Endothelial cell of umbilical vein (primary cell): ENCODE data around the gene MICA. TPM values are rescaled to one million over a fixed set of nuclear protein-coding genes. Genes with fewer than 3 reads are reported as not detected.
A peak's percentile ranks its signal among the peaks of the same experiment; 100 is the strongest.

ENCODE experiments used
- BruUV-seq: library from RNA; stranded (reverse); fragments of 400-500 nt; replicated peaks from 2 replicates; lab custom pipeline; 2021; lab: Mats Ljungman, UMichigan
- CTCF ChIA-PET: fragments of 300-600, 350-600 bp; sonication (Branson Sonifier 250); formaldehyde crosslinking; loops from one replicate; lab custom pipeline; 2021; ENCODE audit warnings: antibody characterized with exemption, inconsistent platforms; lab: Charles Lee
- POLR2A ChIA-PET: fragments of 300-600, 350-600 bp; sonication (Branson Sonifier 250); formaldehyde crosslinking; loops from one replicate; lab custom pipeline; 2021; ENCODE audit warnings: antibody characterized with exemption, inconsistent platforms; lab: Charles Lee
- DNase-seq: peaks from one replicate; pipeline ENCODE4 v3.0.0-alpha.2; 2011; ENCODE audit warnings: low read depth, low spot score
- FAIRE-seq: peaks from 2 replicates; lab custom pipeline; 2011; peaks lifted over from hg19 to GRCh38; lab: Jason Lieb, UNC
- H2AFZ ChIP-seq: 2 replicates; pipeline ENCODE4 v1.6.0; 2012; ENCODE audit warnings: low read depth, low read length, control low read depth, inconsistent platforms
- H3K27ac ChIP-seq: 2 replicates; pipeline ENCODE4 v1.5.1; 2011; ENCODE audit warnings: low read depth, mild to moderate bottlenecking, control low read depth, low read length, moderate library complexity; ENCODE audit not compliant: insufficient read depth
- H3K27me3 ChIP-seq, 2 experiments: 2 replicates each; pipeline versions ENCODE4 v1.6.0 to v1.6.1; 2011; ENCODE audit warnings: low read length in 2 of 2, mixed read lengths in 1 of 2; ENCODE audit not compliant: control insufficient read depth in 2 of 2, insufficient read depth in 2 of 2
- H3K36me3 ChIP-seq, 2 experiments: 2 replicates in 1 of 2; 3 replicates in 1 of 2; pipeline ENCODE4 v1.5.1; 2011; ENCODE audit warnings: low read length in 2 of 2, mild to moderate bottlenecking in 1 of 2, moderate library complexity in 1 of 2; ENCODE audit not compliant: control insufficient read depth in 2 of 2, insufficient read depth in 2 of 2; ENCODE audit errors: extremely low read depth in 1 of 2
- H3K4me1 ChIP-seq: 3 replicates; pipeline ENCODE4 v1.5.1; 2011; ENCODE audit warnings: mild to moderate bottlenecking, low read length; ENCODE audit not compliant: control insufficient read depth, insufficient read depth; ENCODE audit errors: extremely low read depth
- H3K4me2 ChIP-seq: 2 replicates; pipeline ENCODE4 v1.6.1; 2011; ENCODE audit warnings: low read length, control low read depth, mixed read lengths; ENCODE audit not compliant: insufficient read depth
- H3K4me3 ChIP-seq, 3 experiments: fragments of 200-600 bp in 1 of 3; sonication (generic), shearing (Covaris generic) in 1 of 3; replicated peaks in 1 of 3; 2 replicates each; pipeline ENCODE4 v1.5.1; 2011 to 2016; ENCODE audit warnings: control low read depth in 3 of 3, low read length in 3 of 3, mild to moderate bottlenecking in 2 of 3, inconsistent platforms in 1 of 3, low read depth in 1 of 3, moderate library complexity in 1 of 3; ENCODE audit not compliant: insufficient read depth in 1 of 3
- H3K79me2 ChIP-seq: 2 replicates; pipeline ENCODE4 v1.6.0; 2012; ENCODE audit warnings: low read length, inconsistent platforms; ENCODE audit not compliant: control insufficient read depth, insufficient read depth
- H3K9ac ChIP-seq: replicated peaks from 2 replicates; pipeline ENCODE3; 2011; ENCODE audit warnings: low read length, control low read depth; ENCODE audit not compliant: insufficient read depth; ENCODE audit errors: extremely low read depth
- H3K9me1 ChIP-seq: replicated peaks from 3 replicates; pipeline ENCODE4 v1.6.0; 2011; ENCODE audit warnings: mild to moderate bottlenecking, low read length; ENCODE audit not compliant: control insufficient read depth, insufficient read depth; ENCODE audit errors: extremely low read depth
- H3K9me3 ChIP-seq: replicated peaks from 2 replicates; pipeline ENCODE4 v1.5.1; 2012; ENCODE audit warnings: low read length, inconsistent platforms; ENCODE audit not compliant: control insufficient read depth, insufficient read depth
- H4K20me1 ChIP-seq: replicated peaks from 2 replicates; pipeline ENCODE3; 2011; ENCODE audit warnings: mild to moderate bottlenecking, low read length; ENCODE audit not compliant: control insufficient read depth, insufficient read depth; ENCODE audit errors: extremely low read depth
- FOS ChIP-seq: IDR thresholded peaks from 2 replicates; pipeline ENCODE4 v1.6.1; 2011; ENCODE audit warnings: mild to moderate bottlenecking, low read length, moderate library complexity, borderline replicate concordance; ENCODE audit not compliant: insufficient read depth
- POLR2AphosphoS5 ChIP-seq: IDR thresholded peaks from 2 replicates; pipeline ENCODE4 v1.6.1; 2012; ENCODE audit warnings: low read depth, mild to moderate bottlenecking, control low read depth, low read length, moderate library complexity; ENCODE audit not compliant: insufficient read depth
- dilution Hi-C: fragments of 300-500 bp; cut with MboI; formaldehyde crosslinking; loops from one replicate; pipeline ENCODE4 v1.15.0; 2019; ENCODE audit warnings: low sequenced_read_pairs; ENCODE audit not compliant: extremely low pct_ligation_motif_present
- intact Hi-C: fragments of 100-400 bp; cut with micrococcal nuclease; formaldehyde crosslinking; loops from one replicate; pipeline ENCODE4 v1.10.0; 2022
- polyA plus RNA-seq, 4 experiments: library from polyadenylated mRNA; depleted of rRNA in 3 of 4; stranded (reverse) in 3 of 4; unstranded in 1 of 4; fragments of >200 nt; gene quantifications; 2 replicates each; pipeline versions ENCODE4 v1.2.1 to v1.2.3, GENCODE V29; 2011 to 2012; ENCODE audit warnings: missing spikeins in 1 of 4
- total RNA-seq: library from RNA; stranded (reverse); gene quantifications from 2 replicates; pipeline ENCODE4 v1.2.3, GENCODE V29; 2021
- TF ChIP-seq, protein P1 (sequence below), 2 donors: IDR thresholded peaks; 1 replicate in 1 of 2; 2 replicates in 1 of 2; pipeline ENCODE4 v1.5.1; 2011; ENCODE audit warnings: low read length in 2 of 2, mild to moderate bottlenecking in 2 of 2, moderate library complexity in 2 of 2, control low read depth in 1 of 2, inconsistent platforms in 1 of 2, low read depth in 1 of 2; ENCODE audit not compliant: insufficient read depth in 1 of 2; ENCODE audit errors: extremely low read depth in 1 of 2
- TF ChIP-seq, protein P2 (sequence below): IDR thresholded peaks from 2 replicates; pipeline ENCODE4 v1.6.1; 2011; ENCODE audit not compliant: insufficient read depth, insufficient read length

The MICA gene
- total and polyA plus RNA-seq, 2 donors (not counting 3 experiments of a cell fraction or from before 2014, with no cell fraction given), result 42.5 to 99.3 TPM

DNA sequence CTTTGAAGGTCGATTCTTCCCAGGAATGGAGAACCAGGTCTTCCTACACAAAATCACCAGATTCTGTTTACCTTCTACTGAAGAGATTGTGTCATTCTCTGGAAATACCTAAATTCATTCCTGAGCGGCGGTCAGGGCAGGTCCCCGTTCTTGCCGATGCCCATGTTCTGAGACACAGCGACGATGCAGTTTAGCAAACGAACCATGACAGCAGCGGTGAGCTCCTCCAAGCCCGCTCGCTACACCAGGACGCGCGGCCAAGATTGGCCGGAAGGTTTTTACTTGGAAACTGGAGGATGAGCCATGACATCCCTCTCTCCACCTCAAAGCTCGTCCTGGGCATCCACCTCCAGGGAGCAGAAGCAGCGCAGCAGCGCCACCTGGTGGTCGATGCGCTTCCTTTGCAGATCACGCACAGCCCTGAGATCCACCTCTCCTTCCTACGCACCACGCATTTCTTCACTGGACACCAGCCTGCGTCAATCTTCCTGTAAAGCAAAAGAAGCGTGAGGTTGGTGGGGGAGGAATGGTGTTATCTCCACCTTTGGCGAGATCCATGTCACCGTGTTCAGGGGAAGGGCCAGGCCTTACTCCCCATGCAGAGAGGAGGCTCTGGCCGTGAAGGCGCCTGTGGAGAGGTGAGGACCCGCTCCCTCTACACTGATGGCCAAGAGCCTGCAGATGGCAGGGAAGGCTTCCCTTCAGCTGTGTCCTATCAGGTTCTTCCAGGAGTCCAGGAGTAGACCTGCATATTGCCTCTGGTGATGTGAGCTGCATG, 36.5 kb upstream of the MICA start:
- peak; percentile 80 for DNase-seq
- Histone ChIP-seq H3K4me2 (no peak overlapping the region), H3K9me1 (no peaks in the 10 kb centered on the region), H2AFZ (no peak overlapping the region), H3K36me3 (no peaks in the 10 kb centered on the region), H3K9ac (no peak overlapping the region), H4K20me1 (no peaks in the 10 kb centered on the region), H3K79me2 (no peaks in the 10 kb centered on the region), H3K9me3 (no peaks in the 10 kb centered on the region), H3K4me3 (no peak overlapping the region), H3K4me1 (no peaks in the 10 kb centered on the region), H3K27me3 (peaks cover 39 to 44% of the 10 kb centered on the region in 2 experiments), H3K27ac (no peak overlapping the region)
- TF ChIP-seq FOS, result no peak
- TF ChIP-seq, protein P1, sequence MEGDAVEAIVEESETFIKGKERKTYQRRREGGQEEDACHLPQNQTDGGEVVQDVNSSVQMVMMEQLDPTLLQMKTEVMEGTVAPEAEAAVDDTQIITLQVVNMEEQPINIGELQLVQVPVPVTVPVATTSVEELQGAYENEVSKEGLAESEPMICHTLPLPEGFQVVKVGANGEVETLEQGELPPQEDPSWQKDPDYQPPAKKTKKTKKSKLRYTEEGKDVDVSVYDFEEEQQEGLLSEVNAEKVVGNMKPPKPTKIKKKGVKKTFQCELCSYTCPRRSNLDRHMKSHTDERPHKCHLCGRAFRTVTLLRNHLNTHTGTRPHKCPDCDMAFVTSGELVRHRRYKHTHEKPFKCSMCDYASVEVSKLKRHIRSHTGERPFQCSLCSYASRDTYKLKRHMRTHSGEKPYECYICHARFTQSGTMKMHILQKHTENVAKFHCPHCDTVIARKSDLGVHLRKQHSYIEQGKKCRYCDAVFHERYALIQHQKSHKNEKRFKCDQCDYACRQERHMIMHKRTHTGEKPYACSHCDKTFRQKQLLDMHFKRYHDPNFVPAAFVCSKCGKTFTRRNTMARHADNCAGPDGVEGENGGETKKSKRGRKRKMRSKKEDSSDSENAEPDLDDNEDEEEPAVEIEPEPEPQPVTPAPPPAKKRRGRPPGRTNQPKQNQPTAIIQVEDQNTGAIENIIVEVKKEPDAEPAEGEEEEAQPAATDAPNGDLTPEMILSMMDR (IDR thresholded peaks at IDR 0.05; ENCODE audit: extremely low read depth in 1 of 2, insufficient read depth in 1 of 2, low read depth in 1 of 2, low read length in 2 of 2), result peak; percentile 93 to 95
- TF ChIP-seq POLR2AphosphoS5, result no peak
- TF ChIP-seq, protein P2, sequence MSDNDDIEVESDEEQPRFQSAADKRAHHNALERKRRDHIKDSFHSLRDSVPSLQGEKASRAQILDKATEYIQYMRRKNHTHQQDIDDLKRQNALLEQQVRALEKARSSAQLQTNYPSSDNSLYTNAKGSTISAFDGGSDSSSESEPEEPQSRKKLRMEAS, result no peak
- ChIA-PET POLR2A (no interaction called here), CTCF (interaction anchor here (0.6 to 4.8 kb wide), 50 partner anchors 8 to 544 kb away, joined by 3 to 233 read pairs (median 4); partner anchors contain the start of genes CCHCR1, HLA-B, PSORS1C2 and TCF19)
- no TSS peak for BruUV-seq
- FAIRE-seq, result peak; percentile 83
- dilution Hi-C loops, result no loop called here
- intact Hi-C loops, result loop anchor here (1.0 kb wide), 2 partner anchors 170 to 230 kb away; no protein-coding TSS in a partner anchor
